Astrocyte (in vitro differentiated cells and primary cell): ENCODE results near the gene FBXW8. TPM values are rescaled to one million over a fixed set of nuclear protein-coding genes. Genes with fewer than 3 reads are reported as not detected.

Experiments used
- DNase-seq: peaks from one replicate; pipeline ENCODE4 v3.0.0-alpha.2; 2010; ENCODE audit warnings: low read depth
- FAIRE-seq: peaks from 2 replicates; lab custom pipeline; 2011; peaks lifted over from hg19 to GRCh38; lab: Jason Lieb, UNC
- H2AFZ ChIP-seq: 2 replicates; pipeline ENCODE4 v1.6.0; 2012; ENCODE audit warnings: low read depth, low read length, inconsistent platforms
- H3K27ac ChIP-seq: 2 replicates; pipeline ENCODE4 v1.5.1; 2011; ENCODE audit warnings: low read depth, low read length, inconsistent platforms
- H3K27me3 ChIP-seq: 2 replicates; pipeline ENCODE4 v1.6.0; 2011; ENCODE audit warnings: low read length, inconsistent platforms; ENCODE audit not compliant: insufficient read depth
- H3K36me3 ChIP-seq: 2 replicates; pipeline ENCODE4 v1.5.1; 2011; ENCODE audit warnings: low read length, inconsistent platforms; ENCODE audit not compliant: insufficient read depth
- H3K4me1 ChIP-seq: 2 replicates; pipeline ENCODE4 v1.5.1; 2011; ENCODE audit warnings: low read length, inconsistent platforms; ENCODE audit not compliant: insufficient read depth
- H3K4me2 ChIP-seq: 2 replicates; pipeline ENCODE4 v1.6.0; 2012; ENCODE audit warnings: low read length, inconsistent platforms
- H3K4me3 ChIP-seq: 2 replicates; pipeline ENCODE4 v1.5.1; 2011; ENCODE audit warnings: low read depth, mild to moderate bottlenecking, low read length, inconsistent platforms; ENCODE audit not compliant: insufficient read depth
- H3K79me2 ChIP-seq: 2 replicates; pipeline ENCODE4 v1.6.0; 2012; ENCODE audit warnings: mild to moderate bottlenecking, low read length, inconsistent platforms; ENCODE audit not compliant: insufficient read depth
- H3K9ac ChIP-seq: 2 replicates; pipeline ENCODE4 v1.6.0; 2012; ENCODE audit warnings: mild to moderate bottlenecking, low read length, inconsistent platforms
- H3K9me3 ChIP-seq: 2 replicates; pipeline ENCODE4 v1.5.1; 2012; ENCODE audit warnings: low read depth, mild to moderate bottlenecking, low read length, inconsistent platforms; ENCODE audit not compliant: insufficient read depth
- H4K20me1 ChIP-seq: 2 replicates; pipeline ENCODE4 v1.6.0; 2012; ENCODE audit warnings: low read length, inconsistent platforms; ENCODE audit not compliant: insufficient read depth
- H3K27ac Mint-ChIP-seq: one replicate; pipeline ENCODE4 v1.8.0; 2021; ENCODE audit warnings: mild to moderate bottlenecking, mixed read lengths; ENCODE audit not compliant: unreplicated experiment
- H3K27me3 Mint-ChIP-seq: one replicate; pipeline ENCODE4 v1.8.0; 2021; ENCODE audit warnings: low read depth, mixed read lengths; ENCODE audit not compliant: unreplicated experiment
- H3K36me3 Mint-ChIP-seq: one replicate; pipeline ENCODE4 v1.8.0; 2021; ENCODE audit warnings: low read depth, mixed read lengths; ENCODE audit not compliant: unreplicated experiment
- H3K4me1 Mint-ChIP-seq: one replicate; pipeline ENCODE4 v1.8.0; 2021; ENCODE audit warnings: low read depth, mixed read lengths; ENCODE audit not compliant: unreplicated experiment
- H3K4me3 Mint-ChIP-seq: one replicate; pipeline ENCODE4 v1.8.0; 2021; ENCODE audit warnings: mild to moderate bottlenecking, moderate library complexity, mixed read lengths; ENCODE audit not compliant: unreplicated experiment
- H3K9me3 Mint-ChIP-seq: one replicate; pipeline ENCODE4 v1.8.0; 2021; ENCODE audit warnings: mild to moderate bottlenecking, mixed read lengths; ENCODE audit not compliant: unreplicated experiment
- CTCF ChIP-seq: IDR thresholded peaks from 2 replicates; pipeline ENCODE4 v1.5.1; 2011; ENCODE audit warnings: low read depth, mild to moderate bottlenecking, inconsistent platforms, low read length, moderate library complexity; ENCODE audit not compliant: insufficient read depth
- EZH2 ChIP-seq: IDR thresholded peaks from 2 replicates; pipeline ENCODE4 v1.6.1; 2012; ENCODE audit warnings: mild to moderate bottlenecking, low read length, inconsistent platforms; ENCODE audit not compliant: insufficient read depth
- total RNA-seq: library from RNA; stranded (reverse); gene quantifications from 2 replicates; pipeline ENCODE4 v1.2.1, GENCODE V29; 2021

FBXW8 gene
- total RNA-seq, 1 donor from 2014 or later = 26.4 TPM

GRCh38 chr12:117044790-117045159, 134.0 kb downstream of the FBXW8 start:
- Histone ChIP-seq H3K27me3 (peaks cover 2% of the 10 kb centered on the region), H3K4me2 (no peak overlapping the region), H3K79me2 (no peaks in the 10 kb centered on the region), H2AFZ (no peak overlapping the region), H4K20me1 (no peaks in the 10 kb centered on the region), H3K4me3 (no peak overlapping the region), H3K9ac (no peak overlapping the region), H3K4me1 (peaks cover 3% of the 10 kb centered on the region), H3K9me3 (no peaks in the 10 kb centered on the region), H3K27ac (no peak overlapping the region), H3K36me3 (no peaks in the 10 kb centered on the region)
- TF ChIP-seq CTCF = no peak
- no peak for TF ChIP-seq EZH2
- Mint-ChIP-seq H3K27ac (no peak overlapping the region), H3K4me3 (no peak overlapping the region), H3K9me3 (no peaks in the 10 kb centered on the region), H3K27me3 (peaks cover 17% of the 10 kb centered on the region), H3K4me1 (peaks cover 14% of the 10 kb centered on the region), H3K36me3 (no peaks in the 10 kb centered on the region)
- no peak for FAIRE-seq
- DNase-seq = no peak

DNA sequence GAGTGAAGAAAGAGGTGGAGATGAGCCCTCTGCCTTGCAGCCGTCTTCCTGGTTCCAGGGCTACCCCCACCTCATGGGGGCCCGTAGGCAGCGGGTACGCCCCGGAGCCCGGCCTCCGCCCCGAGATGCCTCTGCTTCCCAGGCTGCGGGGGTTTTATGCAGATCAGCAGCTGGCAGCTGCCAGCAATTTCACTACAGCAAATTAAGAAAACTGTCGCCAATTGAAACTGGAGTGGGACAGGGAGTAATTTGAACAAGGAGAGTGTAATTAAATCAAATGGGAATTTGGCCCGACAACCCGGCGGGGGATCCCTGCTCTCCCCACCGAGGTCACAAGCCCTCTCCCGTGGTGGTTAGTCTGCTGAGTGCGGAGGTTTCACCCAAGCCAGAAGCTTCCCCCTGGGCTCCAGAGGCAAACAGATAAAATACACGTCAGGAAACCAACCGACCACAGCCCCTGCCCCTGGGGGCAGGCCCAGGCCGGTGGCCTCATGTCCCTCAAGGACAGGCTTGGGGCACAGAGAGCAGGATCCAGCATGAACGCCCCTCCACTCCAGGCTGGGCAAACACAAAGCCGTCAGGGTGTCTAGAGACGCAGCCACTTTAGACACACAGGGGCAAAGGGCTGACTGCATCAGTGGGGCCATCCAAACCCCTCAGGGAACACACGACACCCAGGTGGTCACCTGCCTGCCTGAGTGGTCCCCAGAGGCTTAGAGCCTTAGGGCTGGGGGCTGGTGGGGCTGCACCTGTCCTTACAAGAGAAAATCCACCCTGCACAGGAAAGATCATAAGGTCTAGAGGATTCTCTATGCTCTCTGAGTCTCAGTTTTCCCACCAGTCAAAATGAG, 134.6 kb downstream of the FBXW8 start:
- H3K27ac Mint-ChIP-seq = no peak overlapping the region
- DNase-seq (no peak), FAIRE-seq (no peak)
- Histone ChIP-seq H3K79me2 (no peaks in the 10 kb centered on the region), H3K36me3 (no peaks in the 10 kb centered on the region), H4K20me1 (no peaks in the 10 kb centered on the region), H3K4me1 (peaks cover 3% of the 10 kb centered on the region), H3K9me3 (no peaks in the 10 kb centered on the region), H3K4me3 (no peak overlapping the region), H3K27me3 (peaks cover 2% of the 10 kb centered on the region), H3K27ac (no peak overlapping the region), H3K9ac (no peak overlapping the region), H3K4me2 (no peak overlapping the region), H2AFZ (no peak overlapping the region)
- H3K27me3 Mint-ChIP-seq = peaks cover 13% of the 10 kb centered on the region
- H3K9me3 Mint-ChIP-seq = no peaks in the 10 kb centered on the region
- no peaks in the 10 kb centered on the region for H3K36me3 Mint-ChIP-seq
- H3K4me1 Mint-ChIP-seq = peaks cover 14% of the 10 kb centered on the region
- no peak overlapping the region for H3K4me3 Mint-ChIP-seq
- TF ChIP-seq CTCF = no peak
- no peak for TF ChIP-seq EZH2

DNA sequence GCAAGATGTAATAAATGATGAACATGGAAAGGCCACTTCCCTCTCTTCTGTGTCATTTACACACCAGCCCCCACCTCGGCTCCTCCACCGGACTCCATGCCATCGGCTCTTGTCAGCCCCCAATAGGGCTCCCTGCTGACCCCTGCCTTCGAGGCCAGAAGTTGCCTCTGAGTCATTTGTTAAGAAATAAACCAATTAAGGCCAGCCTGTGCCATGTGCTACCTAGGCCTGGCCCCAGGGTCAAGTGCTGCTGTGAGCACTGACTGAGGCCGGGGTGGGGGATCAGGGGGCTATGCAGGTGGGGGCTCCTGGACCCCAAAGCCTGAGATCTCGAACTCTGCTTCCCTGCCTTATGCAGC, 135.2 kb downstream of the FBXW8 start:
- Mint-ChIP-seq H3K27ac (no peak overlapping the region), H3K36me3 (no peaks in the 10 kb centered on the region), H3K9me3 (no peaks in the 10 kb centered on the region), H3K4me1 (peaks cover 14% of the 10 kb centered on the region), H3K4me3 (no peak overlapping the region), H3K27me3 (peaks cover 13% of the 10 kb centered on the region)
- TF ChIP-seq EZH2 (no peak), CTCF (no peak)
- DNase-seq = no peak
- Histone ChIP-seq H3K9ac (no peak overlapping the region), H3K36me3 (no peaks in the 10 kb centered on the region), H3K4me3 (no peak overlapping the region), H2AFZ (no peak overlapping the region), H3K4me1 (peaks cover 3% of the 10 kb centered on the region), H3K27me3 (peaks cover 2% of the 10 kb centered on the region), H3K4me2 (no peak overlapping the region), H3K9me3 (no peaks in the 10 kb centered on the region), H3K27ac (no peak overlapping the region), H3K79me2 (no peaks in the 10 kb centered on the region), H4K20me1 (no peaks in the 10 kb centered on the region)
- FAIRE-seq = no peak
